NCI-H748 treated with DMSO at 0.1 percent for 48 hours (cell line): ENCODE results near the gene CCDC192.

Experiments used
- DNase-seq: peaks from one replicate; lab custom pipeline; 2025; lab: John Stamatoyannopoulos, UW

Gene CCDC192

DNA sequence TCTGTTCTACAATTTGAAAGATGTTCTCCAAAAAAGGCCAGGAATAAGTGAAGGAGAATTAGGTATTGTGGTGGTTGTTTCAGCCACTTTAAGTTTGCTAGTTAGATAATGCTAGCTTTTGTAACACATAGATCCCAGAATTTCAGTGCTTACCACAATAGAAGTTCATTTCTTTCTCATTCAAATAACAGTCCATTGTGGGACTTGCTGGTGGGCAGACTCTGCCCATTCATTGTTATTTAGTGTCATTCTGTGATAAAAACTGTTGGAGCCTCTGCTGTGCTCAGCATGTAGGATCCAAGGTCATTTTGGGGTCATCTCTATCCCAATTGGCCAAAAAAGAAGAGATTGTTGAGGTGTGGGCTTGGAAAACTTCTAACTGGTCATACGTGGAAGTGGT is 106.8 kb downstream of the CCDC192 start:
- no peak for DNase-seq

DNA sequence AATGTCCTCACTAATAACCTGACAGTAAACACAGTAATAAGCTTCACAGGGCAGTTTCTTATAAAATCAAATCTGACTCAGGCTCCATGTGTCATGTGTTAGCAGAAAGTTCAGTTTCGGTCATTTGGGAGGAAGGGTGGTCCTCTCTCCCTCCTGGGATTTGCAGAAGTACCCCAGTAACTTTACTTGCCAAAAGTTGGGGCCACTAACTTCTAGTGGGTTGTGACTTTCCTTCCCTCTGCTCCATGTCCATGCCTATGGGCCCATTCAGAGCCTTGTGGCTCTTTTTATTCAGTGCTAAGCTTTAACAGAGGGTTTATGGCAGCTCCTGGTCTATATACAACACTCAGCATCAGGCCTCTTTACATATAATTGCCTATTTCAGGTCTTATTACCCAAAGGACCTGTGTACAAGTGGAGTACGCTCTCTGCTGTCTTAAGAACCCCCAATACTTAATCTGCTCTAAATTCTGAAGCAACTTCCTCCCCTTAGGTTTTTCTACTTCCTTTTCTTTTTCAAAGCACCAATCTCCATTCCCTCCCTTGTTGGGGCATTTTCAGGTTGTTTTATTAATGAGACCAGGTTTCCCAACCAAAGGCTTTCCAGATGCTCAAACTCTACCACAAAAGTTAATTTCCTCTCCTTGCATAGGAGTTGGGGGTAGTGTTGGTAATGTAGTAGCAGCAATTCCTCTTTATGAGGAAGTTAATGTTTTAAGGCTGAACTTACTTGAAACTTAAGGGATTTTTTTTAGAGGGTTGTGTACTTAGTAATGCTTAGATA is 107.7 kb downstream of the CCDC192 start:
- DNase-seq: no peak

DNA sequence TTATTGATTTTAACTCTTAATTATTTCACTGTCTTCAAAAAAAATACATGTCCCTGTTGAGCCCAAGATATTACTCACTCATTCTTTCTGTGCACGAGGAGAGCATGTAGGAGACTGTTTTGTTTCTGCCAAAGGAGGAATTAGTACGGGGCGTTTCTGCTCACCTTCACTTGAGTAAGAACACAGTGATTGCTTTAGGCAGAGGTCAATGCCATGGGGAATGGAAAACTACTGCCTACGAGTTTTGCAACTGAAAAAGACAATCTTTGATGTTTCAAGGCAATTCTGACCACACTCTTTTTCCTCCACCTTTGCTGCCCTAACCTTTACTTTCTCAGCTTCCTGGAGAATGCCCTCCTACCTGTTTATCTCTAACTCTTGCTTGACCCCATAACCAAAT is 109.4 kb downstream of the CCDC192 start:
- no peak for DNase-seq

DNA sequence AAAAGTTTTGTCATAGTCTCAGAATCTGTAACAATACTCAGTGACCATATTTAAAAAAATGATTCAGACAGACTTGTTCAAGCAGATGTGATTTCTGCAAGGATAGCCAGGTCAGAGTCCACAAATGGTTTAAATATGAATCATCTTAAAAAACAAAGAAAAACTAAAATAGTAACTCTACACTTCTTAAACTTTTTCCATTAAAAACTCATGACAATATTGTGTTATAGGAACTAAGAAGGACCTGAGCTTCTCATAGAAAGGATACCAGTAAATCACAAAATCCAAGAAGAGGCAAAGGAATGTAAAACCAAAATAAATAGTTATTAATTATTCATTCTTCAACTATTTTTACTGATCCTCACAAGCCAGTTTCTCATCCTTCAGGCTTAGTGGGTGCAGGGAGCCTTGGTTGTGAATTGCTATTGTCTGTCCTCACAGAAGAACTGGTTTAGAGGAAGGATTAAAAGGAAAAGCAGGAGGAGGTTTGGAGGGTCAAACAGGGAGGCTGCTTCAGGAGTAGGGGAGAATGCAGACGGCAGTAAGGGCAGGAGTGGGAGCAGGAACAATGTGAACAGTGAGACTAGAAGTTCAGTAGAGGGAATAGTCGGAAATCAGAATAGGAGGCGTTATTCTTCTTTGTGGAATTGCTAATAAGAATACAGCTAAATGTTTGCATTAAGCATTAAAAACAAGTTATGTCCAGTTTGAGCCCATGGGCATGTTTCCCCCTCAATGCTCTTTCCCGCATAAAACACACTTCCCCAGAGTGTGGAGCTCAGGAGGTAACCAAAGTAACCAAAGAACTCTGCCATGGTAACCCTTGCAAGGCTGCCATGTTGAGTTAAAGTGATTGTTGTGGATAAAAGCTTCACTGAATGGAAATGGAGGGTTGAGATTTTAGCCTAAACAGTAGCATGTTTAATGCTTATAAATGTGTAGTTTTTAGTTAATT is 110.7 kb downstream of the CCDC192 start:
- DNase-seq: no peak

DNA sequence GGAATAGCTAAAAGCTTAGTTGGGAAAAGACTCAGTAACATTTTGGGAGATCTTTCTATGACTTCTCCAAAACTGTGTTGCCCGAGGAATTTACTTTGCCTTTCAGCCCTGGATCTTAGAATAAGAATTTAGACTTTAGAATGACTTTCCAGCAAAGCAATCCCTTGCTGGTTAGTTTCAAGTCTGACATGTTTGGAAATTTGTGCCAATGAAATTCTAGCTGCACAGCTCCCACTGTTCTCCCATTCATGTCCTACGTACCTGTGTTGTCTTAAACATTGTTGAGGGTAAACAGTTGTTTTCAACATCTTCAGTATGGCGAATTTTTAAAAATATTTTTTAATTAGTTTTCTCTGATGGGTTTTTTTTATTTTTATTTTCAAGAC is 111.4 kb downstream of the CCDC192 start:
- no peak for DNase-seq

DNA sequence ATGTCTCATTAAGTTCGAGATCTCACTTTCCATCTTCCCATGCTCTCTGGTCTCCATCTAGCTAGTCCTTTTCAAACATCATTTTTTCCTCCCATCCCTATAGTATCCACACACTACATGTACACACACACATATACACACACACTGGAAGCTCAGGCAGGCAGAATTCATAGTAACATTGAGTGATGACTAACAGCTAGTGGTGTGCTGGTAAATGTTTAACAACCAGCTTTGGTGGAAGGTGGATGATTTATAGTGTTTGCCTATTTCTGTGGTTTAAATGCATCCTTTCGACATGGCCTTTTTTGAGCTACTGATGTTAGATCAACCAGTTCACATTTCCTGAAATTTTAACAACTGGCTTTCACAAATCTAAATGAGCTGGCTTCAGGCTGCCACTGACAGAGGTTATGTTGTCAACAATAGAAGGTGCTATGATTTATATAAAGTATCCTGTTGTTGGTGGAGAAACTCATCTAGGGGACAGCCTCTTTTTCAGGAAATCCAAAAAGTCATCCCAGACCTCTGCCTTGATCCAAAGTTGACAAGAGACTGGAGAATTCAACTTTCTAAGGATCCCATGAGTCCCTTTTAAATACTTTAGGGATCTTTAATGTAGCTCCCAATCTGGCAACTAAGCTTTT is 117.8 kb downstream of the CCDC192 start:
- DNase-seq: no peak

DNA sequence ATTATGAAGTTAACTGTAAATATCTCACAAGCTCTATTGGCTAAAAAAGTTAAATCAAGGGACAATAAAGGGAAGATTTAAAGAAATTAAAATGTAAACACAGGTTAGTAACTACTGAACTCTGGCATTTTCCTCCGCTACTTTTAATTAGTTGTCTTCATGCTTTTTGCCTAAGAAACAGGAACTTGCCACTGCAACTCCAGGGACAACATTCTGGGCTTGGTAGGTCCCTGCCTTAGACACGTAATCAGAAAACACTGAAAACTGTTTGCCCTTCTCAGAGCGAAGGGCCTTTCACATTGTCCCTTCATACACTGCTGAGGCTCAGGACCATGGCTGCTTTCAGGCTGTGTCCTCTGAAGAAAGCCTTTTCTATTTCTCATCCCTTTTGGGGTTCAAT is 118.7 kb downstream of the CCDC192 start:
- DNase-seq: no peak

DNA sequence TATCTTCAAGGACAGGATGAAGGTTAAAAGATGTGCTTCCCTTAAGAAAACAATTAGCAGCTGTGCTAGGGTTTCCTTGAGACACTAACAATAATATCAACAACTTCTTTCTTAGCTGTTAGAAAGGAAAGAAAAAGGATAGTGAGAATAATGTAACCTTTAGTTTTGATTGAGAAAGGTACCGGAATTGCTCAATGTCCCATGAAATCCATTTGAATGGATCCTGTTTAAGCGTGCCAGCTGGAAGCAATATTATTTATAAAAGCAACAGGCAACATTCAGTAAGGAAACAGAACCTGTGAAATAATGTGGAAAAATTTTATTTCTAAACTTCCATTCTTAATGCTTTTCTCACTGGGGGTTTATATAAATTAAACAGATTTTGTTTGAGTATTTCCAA is 120.9 kb downstream of the CCDC192 start:
- DNase-seq: no peak

DNA sequence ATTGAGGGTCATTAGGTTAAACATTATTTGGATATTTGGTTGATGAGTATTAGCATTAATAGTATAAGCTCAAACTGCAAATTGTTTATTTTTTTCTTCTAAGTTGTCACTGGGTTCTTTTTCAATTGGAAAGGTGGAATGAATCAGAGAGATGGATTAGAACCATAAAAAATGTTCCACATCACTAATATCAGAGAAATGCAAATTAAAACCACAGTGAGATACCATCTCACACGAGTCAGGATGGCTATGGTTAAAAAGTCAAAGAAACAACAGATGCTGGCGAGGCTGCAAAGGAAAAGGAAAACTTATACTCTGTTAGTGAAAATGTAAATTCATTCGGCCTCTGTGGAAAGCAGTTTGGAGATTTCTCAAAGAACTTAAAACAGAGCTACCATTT is 122.8 kb downstream of the CCDC192 start:
- no peak for DNase-seq

DNA sequence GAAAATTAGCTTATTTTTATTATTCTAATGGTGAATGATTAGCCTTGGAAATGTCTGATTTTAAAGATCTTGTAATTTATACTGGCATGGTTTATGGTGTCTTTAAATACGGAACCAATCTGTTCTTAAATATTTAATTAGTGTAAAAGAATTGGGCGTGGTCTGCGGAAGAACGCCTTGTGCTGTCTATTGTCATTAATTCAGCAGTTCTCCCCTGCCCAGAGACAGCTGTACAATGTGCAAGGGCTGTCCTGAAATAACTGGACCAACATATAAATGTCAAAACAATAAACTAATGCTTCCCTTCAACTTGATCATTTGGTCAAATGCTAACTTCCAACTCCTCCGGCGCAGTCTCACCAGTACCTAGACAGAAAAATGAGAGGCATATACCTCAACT is 124.3 kb downstream of the CCDC192 start:
- no peak for DNase-seq

DNA sequence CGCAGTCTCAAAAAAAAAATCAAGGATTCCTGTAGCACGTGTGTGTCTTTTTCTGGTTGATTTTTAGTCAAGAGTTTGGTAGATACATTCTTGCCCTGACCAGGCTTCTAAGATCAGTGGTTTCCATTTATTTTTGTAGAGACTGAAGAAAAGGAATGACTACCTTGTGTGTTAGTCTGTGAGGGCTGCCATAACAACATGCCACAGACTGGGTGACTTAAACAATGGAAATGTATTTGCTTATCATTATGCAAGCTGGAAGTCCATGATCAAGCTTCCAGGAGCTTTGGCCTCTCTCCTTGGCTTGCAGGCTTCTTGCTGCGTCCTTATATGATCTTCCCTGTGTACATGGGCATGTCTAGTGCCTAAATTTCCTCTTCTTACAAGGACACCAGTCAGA is 127.0 kb downstream of the CCDC192 start:
- DNase-seq: no peak

DNA sequence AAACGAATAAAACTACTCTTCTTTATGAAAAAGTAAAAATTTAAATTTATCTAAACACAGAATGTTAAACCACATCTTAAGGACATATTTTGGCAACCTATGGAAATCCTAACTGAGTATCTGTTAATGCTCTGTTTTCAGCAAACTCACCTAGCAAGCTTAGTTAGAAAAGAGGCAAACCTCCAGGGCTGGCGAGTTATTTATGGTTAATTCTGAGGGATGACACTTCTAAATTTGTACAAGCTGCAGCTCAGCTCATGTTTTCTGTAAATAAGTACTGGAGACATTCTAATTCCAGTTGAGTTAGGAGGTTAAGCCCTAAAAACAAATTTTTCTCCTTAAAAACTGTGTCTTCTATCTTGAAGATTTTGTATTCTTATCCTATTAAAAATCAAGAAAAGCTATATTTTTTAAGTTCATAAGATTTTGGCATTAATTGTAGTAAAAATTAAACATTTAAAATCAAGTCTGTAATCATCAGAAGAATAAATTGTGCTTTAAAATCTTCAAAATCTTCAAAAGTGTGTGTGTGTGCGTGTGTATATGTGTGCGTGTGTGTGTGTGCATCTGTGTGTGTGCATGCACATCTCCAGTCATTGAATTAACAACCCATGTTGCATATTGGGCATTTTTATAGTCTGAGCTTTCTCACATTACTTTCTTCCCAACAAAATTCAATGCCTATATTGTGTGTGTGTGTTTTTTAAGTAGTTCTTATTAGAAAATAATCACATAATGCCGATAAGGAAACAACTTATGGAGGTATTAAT is 127.8 kb downstream of the CCDC192 start:
- no peak for DNase-seq

DNA sequence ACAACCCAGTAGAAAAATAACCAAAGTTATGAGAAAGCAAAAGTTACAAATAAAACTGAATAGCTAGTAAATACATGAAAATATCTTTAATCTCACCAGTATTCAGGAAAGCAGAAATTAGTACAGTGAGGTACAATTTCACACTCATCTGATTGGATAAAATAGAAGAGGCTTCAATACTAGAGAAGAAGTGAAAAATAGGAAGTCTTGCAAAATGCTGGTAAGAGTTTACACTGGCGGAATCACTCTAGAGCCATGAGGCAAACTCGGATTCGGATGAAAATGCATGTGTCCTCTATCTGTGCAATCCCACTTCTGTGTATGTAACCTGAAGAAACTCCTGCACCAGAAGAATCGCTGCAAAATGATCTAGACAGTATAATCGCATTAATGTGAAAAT is 128.9 kb downstream of the CCDC192 start:
- DNase-seq: no peak

DNA sequence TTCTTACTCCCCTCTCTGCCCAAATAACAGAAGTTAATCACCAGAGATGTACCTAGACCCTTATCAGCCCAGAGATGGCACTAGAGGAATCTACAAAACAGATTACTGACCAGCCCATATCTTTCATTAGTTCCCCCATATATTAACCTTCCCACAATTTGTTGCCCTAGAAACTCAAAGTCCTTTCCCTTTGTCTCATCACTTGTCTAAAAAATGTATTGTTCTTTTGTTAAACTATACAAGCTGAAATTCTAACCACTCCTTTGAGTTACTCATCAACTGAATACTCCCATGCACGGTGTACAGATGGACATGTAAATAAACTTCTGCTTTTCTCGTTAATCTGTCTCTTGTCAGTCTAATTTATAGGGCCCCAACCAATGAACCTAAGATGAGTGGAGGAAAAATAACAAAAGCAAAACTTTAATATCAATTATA is 130.9 kb downstream of the CCDC192 start:
- peak; percentile 69 for DNase-seq

DNA sequence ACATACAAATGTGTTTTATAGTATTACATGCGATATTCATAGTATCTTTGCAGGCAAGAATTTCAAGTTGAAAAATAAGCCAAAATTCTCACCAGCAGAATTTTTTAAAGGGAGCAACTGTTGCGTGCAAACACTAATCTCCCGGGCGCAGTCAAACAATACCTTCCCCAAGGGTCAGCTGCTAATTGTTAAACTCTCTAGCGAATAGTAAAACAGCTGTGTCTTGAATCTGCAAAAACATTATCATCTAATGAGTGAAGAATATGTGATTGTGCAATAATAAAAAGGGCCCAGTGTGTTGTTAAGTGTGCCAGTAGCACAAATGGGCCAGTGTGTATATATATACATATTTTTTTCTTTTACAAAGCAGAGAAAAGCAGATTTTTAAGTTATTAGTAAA is 131.4 kb downstream of the CCDC192 start:
- peak; percentile 66 for DNase-seq

DNA sequence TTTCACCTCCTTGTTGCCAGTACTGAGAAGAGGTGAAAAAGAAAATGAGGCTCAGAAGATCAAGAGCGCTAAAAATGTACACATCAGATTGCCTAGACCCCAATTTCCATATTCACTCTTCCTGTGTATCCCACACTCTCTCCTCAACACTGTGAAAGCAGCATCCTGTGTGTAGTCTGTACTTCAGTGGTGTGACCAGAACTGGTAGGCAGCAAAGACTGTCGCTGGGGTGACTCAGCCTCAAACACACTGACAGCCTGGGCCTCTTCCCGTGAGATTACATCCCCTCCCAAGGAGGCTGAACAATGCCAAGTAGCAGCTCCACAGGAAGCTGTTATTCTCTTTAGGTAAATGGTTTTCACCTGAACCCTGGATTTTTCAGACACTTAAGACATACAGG is 135.5 kb downstream of the CCDC192 start:
- no peak for DNase-seq

DNA sequence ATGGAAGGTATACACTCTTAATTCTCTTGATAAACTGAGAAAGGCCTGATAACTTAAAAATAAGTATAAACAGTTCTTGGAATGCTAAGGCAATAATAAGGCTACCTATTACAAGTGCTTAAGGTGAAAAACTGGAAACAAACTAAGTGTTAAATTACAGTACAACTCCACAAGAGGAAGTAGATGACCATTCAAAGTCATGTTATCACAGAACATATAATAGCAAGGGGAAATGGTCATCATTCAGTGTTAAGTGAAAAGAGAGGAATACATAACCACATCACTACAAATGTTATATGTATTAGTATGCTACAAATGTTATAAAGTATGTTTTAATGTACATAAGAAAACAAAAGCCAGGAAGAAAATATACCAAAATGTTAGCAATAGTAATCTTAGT is 135.9 kb downstream of the CCDC192 start:
- DNase-seq: no peak

DNA sequence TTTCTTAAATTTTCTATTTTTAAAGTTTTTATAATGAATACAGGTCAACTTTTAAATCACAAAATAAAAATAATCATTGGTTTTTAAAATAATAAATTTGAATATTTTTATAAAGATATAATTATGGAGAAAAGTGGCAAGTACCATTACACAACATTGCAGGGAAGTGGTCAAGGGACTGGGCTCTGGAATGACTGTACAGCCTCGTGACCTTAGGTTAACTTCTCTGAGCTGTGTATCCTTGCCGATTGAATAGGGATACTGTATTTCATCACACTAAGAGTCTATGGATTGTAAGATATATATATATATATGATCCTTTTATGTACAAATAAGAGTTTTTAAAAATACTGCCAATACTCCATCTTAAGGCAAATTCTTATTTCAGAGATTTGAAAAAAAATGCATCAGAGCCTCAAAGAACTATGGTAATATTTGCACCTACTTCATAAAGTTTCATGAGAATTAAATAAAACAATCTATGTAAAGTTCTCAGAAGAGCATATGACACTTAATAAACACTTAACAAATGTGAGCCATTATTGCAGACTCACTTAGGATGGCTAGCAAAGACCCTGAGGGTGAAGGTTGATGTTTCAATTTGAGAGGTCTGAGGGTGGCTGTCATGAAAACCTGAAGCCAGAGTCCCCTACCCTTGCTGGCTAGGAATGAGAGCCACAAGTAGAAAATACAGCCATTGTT is 136.5 kb downstream of the CCDC192 start:
- DNase-seq: no peak

DNA sequence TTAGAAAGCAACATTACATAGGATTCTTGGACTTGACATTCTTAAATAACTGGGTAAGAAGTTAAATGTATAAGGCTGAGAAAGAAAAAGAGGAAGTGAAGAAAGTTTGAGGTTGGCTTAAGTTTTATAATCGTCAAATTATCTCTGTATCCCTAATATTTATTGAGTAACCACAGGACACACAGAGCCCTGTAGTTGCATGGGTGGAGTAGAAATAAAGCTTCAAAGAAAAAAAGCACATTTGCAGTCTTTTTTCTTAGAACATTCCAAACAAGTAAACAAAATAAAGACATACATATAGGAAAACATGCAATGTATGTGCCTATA is 137.0 kb downstream of the CCDC192 start:
- no peak for DNase-seq

DNA sequence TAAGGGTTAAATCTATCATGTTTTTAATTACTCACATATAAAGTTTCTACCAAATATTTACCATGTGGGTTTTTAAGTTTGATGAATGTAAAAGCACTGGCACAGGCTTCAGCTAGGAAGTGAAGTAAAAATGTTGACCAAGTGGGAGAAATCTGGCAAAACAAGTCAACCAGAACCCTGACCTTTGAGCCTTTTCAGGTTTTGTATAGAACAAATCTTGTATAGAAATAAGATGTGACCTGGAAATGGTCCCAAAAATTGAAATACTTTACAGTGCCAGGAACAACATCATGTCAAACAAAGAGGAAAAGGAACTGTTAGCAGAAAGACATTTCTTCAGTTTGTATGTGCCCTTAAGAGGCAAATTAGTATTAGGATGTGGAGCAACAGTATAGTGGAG is 137.6 kb downstream of the CCDC192 start:
- DNase-seq: no peak

DNA sequence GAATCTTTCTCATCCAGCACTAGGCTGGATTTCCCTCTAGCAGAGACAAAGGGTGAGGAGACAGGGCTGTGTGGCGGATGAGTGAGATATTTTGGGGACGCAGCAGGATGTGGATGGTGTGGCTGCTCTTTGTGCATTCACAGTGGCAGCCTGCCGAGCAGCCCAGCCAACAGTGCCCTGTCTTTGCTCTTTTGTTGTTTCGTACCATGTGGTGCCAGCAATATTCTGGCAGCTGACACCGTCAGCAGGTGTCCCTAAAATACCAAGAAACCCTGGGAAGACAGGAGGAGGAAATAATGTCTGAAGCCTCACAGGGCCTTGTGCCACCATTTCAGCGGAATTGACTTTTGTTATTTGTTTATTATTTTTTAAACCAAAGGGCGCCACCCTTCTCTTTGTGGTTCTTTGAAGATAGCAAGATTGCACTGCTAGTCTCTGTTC is 141.4 kb downstream of the CCDC192 start:
- no peak for DNase-seq
